HG03175 (cell line): ENCODE results near the gene HCLS1.
"Not testable (repeated sequence)": the region's sequence is repeated elsewhere in the genome, so short reads cannot be mapped to it uniquely, and the experiment has no call there.

Experiments
- ATAC-seq: cut with Tn5 transposase; IDR thresholded peaks from one replicate; pipeline ENCODE4 v1.9.1; 2021; ENCODE audit warnings: mild to moderate bottlenecking, moderate library complexity; ENCODE audit not compliant: unreplicated experiment

The HCLS1 gene, protein sequence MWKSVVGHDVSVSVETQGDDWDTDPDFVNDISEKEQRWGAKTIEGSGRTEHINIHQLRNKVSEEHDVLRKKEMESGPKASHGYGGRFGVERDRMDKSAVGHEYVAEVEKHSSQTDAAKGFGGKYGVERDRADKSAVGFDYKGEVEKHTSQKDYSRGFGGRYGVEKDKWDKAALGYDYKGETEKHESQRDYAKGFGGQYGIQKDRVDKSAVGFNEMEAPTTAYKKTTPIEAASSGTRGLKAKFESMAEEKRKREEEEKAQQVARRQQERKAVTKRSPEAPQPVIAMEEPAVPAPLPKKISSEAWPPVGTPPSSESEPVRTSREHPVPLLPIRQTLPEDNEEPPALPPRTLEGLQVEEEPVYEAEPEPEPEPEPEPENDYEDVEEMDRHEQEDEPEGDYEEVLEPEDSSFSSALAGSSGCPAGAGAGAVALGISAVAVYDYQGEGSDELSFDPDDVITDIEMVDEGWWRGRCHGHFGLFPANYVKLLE

GRCh38 chr3:121660356-121661171, at the start of gene HCLS1:
TSS of gene HCLS1 (minus strand) at chr3:121660903. CDS start at chr3:121658347, 2,556 bp downstream.
- peak; percentile 84 for ATAC-seq

DNA sequence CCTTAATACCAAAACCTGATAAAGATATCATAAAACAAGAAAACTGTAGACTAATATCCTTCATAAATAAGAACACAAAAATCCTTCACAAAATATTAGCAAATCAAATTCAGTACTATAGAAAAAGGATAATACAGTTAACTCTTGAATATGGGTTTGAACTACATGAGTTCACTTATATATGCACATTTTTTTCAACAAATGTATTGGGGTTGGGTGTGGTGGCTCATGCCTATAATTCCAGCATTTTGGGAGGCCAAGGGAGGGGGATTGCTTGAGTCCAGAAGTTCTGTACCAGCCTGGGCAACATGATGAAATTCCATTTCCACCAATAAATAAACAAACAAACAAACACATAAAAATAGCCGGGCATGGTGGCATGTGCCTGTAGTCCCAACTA, 49.6 kb upstream of the HCLS1 start:
- no peak for ATAC-seq

- ATAC-seq: no peak
These were observed 47.0 kb upstream of the HCLS1 start for GRCh38 chr3:121707531-121708273.

- no peak for ATAC-seq
These were observed 44.8 kb upstream of the HCLS1 start for GRCh38 chr3:121705541-121705940.

- no peak for ATAC-seq
These were observed 43.3 kb upstream of the HCLS1 start for GRCh38 chr3:121703973-121704372.

DNA sequence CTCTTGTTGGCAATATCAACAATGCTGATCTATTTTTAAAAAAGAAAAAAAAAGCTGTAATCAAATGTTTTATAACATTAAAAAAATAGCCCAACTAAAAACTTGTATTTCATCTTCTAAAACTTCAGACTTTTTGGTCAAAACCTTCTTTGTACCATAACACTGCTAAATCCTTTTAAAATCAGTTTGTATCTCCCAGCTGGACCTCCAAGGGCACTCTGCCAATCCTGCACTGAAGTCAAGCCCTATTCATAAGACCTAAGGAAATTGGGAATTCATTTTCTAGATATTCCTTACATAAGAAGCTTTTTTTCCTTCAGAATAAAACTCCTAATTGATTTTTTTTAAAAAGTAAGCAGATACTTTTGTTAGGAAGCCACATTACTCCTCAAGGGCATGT, 38.2 kb upstream of the HCLS1 start:
- no peak for ATAC-seq

DNA sequence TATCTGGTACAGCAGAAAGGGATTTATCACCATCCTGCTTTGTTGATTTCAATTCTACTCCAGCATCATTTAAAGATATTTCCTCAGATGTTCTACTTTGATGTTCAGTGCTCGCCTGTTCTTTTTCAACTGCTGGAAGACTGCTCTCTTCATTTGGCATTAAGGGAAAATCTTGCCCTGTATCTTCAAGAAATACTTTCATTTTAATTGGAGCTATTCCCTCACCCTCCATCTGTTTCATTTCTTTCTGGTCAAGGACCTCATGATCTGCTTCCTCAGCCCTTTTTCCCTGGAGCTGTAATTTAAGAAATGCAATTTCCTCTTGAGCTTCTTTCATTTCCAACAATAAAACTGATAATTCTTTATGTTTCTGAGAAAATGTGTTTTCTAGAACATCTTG, 37.8 kb upstream of the HCLS1 start:
- ATAC-seq: no peak

GRCh38 chr3:121696186-121696585, 35.5 kb upstream of the HCLS1 start:
- no peak for ATAC-seq

- ATAC-seq: no peak
These were observed 31.5 kb upstream of the HCLS1 start for GRCh38 chr3:121692010-121692699.

DNA sequence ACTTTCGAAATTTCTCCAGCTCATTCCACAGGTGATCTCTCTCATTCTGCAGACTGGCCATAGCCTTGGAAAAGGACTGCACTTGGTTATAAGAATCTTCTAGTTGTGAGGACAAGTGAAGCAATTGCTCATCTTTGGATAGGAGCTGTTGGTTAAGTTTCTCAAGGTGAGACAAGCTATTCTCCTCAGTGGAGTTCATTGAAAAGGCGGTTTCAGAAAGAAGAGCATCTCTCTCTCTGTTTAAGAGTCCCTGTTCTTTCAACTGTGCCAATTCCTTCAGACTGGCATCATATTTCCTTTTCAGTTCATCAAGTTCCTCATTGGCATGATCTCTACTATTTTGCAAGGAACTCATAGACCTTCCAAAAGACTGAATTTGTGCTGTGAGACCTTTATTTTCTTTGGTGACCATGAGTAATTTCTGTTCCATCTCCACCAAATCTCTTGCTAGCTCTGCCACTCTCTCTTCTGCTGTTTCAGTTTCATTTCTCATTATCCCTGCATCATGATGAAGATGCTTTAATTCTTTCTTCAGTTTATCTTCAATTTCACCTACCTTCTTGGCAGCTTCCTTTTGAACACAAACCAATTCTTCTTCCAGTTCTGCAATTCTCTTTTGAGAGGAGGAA, 30.2 kb upstream of the HCLS1 start:
- peak; percentile 70 for ATAC-seq

- ATAC-seq: not testable (repeated sequence)
These were observed 28.0 kb upstream of the HCLS1 start for GRCh38 chr3:121688747-121689146.

- ATAC-seq: no peak
These were observed 21.1 kb upstream of the HCLS1 start for GRCh38 chr3:121681792-121682191.

DNA sequence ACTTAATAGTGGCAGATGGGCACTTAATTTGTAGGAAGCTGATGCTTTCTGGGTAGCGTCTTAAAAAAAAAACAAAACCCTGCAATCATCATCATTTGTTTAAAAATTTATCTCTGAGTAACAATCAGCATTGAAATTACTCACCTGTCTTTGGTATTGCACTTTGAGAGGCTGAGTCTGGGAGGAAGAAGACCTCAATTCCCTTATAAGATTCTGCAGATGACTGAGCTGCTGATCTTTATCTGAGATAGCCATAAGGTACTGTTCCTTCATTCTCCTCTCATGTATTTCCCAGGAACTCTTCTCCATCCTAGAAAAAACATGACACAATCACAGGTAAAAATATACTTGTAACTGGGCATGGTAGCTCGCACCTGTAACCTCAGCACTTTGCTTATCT, 16.4 kb upstream of the HCLS1 start:
- no peak for ATAC-seq

DNA sequence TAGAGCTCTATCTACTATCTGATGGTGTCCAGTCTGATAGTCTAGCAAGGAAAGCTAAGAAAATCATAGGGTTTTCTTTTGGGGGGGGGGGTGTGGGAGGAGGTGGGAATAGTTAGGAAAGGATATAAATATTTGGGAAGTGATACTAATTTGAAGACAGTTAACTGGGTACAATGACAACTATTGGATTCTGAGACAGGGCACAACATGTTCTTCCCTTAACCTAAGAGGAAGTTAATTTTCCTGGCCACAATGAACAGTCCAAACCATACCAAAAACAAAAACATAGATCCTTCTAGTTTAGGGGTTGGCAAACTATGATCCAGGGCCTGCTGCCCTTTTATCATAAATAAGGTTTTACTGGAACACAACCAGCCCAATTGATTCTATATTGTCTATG, 10.0 kb upstream of the HCLS1 start:
- ATAC-seq: no peak

GRCh38 chr3:121667333-121667732, 6.6 kb upstream of the HCLS1 start:
- no peak for ATAC-seq

- no peak for ATAC-seq
These were observed 4.8 kb upstream of the HCLS1 start for GRCh38 chr3:121665488-121665887.

- ATAC-seq: no peak
These were observed 2.6 kb upstream of the HCLS1 start for GRCh38 chr3:121663171-121663847.

GRCh38 chr3:121662742-121663141, 2.0 kb upstream of the HCLS1 start:
- ATAC-seq: no peak

GRCh38 chr3:121661376-121661775, 673 bp upstream of the HCLS1 start:
- ATAC-seq: no peak

DNA sequence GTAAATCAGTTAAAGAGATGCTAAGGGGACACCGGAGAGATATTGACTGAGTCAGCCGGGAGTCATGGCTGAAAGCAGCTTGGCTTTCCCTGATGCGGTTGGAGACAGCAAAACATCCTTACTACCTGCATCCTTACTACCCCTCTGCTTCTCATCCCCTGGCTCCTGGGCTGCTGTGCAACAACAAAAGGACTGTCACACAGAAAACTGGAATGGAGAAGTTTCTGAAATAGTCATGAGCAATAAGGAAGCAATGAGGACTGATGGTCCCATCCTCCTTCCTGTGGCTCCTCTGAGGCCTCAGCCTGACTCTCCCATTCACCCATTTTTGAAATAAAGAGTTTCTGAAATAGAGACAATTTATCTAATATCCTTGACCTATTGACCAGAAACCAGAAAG, 1.1 kb downstream of the HCLS1 start:
- no peak for ATAC-seq
